Brain microvascular endothelial cell (primary cell): Measurements from ENCODE around the gene PRKN.
A peak's percentile ranks its signal among the peaks of the same experiment; 100 is the strongest.

Source experiments
- DNase-seq: peaks from one replicate; pipeline ENCODE4 v3.0.0-alpha.2; 2020
- H3K27ac ChIP-seq: fragments of 250-450 bp; sonication (Bioruptor Pico); 2 replicates; pipeline ENCODE4 v1.5.1; 2020; ENCODE audit warnings: mild to moderate bottlenecking, moderate library complexity
- H3K27me3 ChIP-seq: fragments of 250-450 bp; sonication (Bioruptor Pico); replicated peaks from 2 replicates; pipeline ENCODE4 v1.5.1; 2020; ENCODE audit warnings: mild to moderate bottlenecking
- H3K36me3 ChIP-seq: fragments of 250-450 bp; sonication (Bioruptor Pico); replicated peaks from 2 replicates; pipeline ENCODE4 v1.5.1; 2020; ENCODE audit warnings: mild to moderate bottlenecking
- H3K4me3 ChIP-seq: 2 replicates; pipeline ENCODE4 v1.5.1; 2011; ENCODE audit warnings: low read depth, mild to moderate bottlenecking, control low read depth, low read length, moderate library complexity
- in situ Hi-C: cut with HindIII; loops from 2 replicates; pipeline ENCODE4 v1.10.0; 2017; ENCODE audit warnings: low sequenced_read_pairs, low pct_ligation_motif_present
- TF ChIP-seq, protein P1 (sequence below): IDR thresholded peaks from 2 replicates; pipeline ENCODE4 v1.5.1; 2011; ENCODE audit warnings: low read depth, mild to moderate bottlenecking, moderate library complexity, low read length, control low read depth, inconsistent platforms; ENCODE audit errors: missing control alignments

Gene PRKN

DNA sequence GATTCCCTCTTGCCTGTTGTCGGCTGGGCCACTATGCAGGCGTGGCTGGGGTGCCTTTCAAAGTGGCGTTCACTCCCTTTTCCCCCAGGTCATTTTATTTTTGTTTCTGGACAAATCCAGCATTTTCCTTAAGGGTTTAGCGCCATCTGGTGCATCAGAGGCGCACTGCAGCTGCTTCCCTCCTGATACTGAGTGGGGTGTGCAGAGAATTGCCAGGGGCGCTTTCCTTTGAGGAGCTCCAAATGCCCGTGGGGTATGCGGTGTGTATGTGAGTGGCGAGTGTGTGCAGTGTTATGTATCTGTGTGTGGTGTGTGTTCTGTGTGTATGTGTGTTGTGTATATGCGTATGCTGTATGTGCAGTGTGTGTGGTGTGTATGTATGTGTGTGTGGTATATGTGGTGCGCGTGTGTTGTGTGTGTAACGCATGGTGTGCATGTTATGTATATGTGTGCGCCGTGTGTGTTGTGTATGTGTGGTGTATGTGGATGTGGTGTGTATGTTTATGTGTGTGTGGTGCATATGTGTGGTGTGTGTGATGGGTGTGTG is 1353.6 kb downstream of the PRKN start:
- in situ Hi-C loops: loop anchor here (25.0 kb wide), 1 partner anchor 412 kb away; no protein-coding TSS in a partner anchor
- TF ChIP-seq, protein P1, sequence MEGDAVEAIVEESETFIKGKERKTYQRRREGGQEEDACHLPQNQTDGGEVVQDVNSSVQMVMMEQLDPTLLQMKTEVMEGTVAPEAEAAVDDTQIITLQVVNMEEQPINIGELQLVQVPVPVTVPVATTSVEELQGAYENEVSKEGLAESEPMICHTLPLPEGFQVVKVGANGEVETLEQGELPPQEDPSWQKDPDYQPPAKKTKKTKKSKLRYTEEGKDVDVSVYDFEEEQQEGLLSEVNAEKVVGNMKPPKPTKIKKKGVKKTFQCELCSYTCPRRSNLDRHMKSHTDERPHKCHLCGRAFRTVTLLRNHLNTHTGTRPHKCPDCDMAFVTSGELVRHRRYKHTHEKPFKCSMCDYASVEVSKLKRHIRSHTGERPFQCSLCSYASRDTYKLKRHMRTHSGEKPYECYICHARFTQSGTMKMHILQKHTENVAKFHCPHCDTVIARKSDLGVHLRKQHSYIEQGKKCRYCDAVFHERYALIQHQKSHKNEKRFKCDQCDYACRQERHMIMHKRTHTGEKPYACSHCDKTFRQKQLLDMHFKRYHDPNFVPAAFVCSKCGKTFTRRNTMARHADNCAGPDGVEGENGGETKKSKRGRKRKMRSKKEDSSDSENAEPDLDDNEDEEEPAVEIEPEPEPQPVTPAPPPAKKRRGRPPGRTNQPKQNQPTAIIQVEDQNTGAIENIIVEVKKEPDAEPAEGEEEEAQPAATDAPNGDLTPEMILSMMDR: peak; percentile 97
- Histone ChIP-seq H3K27me3 (no peaks in the 10 kb centered on the region), H3K4me3 (no peak overlapping the region), H3K36me3 (no peaks in the 10 kb centered on the region), H3K27ac (no peak overlapping the region)
- peak; percentile 53 for DNase-seq

GRCh38 chr6:161372422-161372793 is 1355.2 kb downstream of the PRKN start:
- Histone ChIP-seq H3K27me3 (no peaks in the 10 kb centered on the region), H3K4me3 (no peak overlapping the region), H3K27ac (no peak overlapping the region), H3K36me3 (no peaks in the 10 kb centered on the region)
- in situ Hi-C loops: loop anchor here (25.0 kb wide), 1 partner anchor 410 kb away; no protein-coding TSS in a partner anchor
- DNase-seq: no peak
- TF ChIP-seq, protein P1: no peak

- TF ChIP-seq, protein P1: peak; percentile 97
- Histone ChIP-seq H3K36me3 (no peaks in the 10 kb centered on the region), H3K27me3 (no peaks in the 10 kb centered on the region), H3K27ac (no peak overlapping the region), H3K4me3 (no peak overlapping the region)
- DNase-seq: peak; percentile 71
- in situ Hi-C loops: loop anchor here (25.0 kb wide), 1 partner anchor 409 kb away; no protein-coding TSS in a partner anchor
These were observed 1356.7 kb downstream of the PRKN start for GRCh38 chr6:161370880-161371279.

DNA sequence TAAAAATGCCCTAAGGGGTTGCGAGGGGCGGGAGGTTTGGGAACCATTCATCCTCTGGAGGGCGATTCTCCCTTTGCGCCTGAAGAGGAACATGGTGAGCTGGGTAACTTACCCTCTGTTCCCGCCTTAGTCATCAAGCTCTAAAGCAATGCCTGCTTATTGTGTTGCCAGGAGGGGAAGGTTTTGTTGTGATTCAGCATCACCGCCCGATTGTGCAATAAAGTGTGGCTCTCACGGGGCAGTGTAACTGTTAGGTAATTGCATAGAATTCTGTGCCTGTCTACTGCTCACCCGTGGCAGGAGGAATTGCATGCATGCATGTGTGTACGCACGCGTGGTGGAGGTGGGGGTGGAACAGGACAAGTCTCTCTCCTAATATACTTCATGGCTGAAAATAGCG is 1358.2 kb downstream of the PRKN start:
- Histone ChIP-seq H3K27ac (peak overlapping the region; percentile 31), H3K27me3 (no peaks in the 10 kb centered on the region), H3K4me3 (no peak overlapping the region), H3K36me3 (no peaks in the 10 kb centered on the region)
- DNase-seq: peak; percentile 93
- TF ChIP-seq, protein P1: peak; percentile 30
- in situ Hi-C loops: loop anchor here (25.0 kb wide), 1 partner anchor 407 kb away; no protein-coding TSS in a partner anchor

DNA sequence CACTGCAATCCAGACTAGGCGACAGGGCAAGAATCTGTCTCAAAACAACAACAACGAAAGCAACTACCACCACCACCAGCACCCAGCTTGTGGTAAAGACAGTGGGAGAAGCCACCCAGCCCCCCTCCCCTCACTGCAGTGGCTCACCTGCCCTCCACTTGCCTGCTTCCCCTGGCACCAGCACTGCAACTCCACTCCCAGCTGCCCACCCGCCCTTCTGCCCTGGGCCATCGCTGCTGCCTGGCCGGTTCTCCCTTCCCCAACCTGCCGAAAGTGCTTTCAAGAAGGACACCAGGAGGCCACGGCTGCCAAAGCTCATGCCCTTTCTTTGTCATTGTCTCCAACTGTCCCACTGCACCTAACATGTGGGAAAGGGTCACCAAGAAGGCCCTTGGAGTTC is 1359.1 kb downstream of the PRKN start:
- no peak overlapping the region for H3K27ac ChIP-seq
- H3K4me3 ChIP-seq: no peak overlapping the region
- no peaks in the 10 kb centered on the region for H3K27me3 ChIP-seq
- no peaks in the 10 kb centered on the region for H3K36me3 ChIP-seq
- in situ Hi-C loops: loop anchor here (25.0 kb wide), 1 partner anchor 406 kb away; no protein-coding TSS in a partner anchor
- TF ChIP-seq, protein P1: no peak
- DNase-seq: no peak

DNA sequence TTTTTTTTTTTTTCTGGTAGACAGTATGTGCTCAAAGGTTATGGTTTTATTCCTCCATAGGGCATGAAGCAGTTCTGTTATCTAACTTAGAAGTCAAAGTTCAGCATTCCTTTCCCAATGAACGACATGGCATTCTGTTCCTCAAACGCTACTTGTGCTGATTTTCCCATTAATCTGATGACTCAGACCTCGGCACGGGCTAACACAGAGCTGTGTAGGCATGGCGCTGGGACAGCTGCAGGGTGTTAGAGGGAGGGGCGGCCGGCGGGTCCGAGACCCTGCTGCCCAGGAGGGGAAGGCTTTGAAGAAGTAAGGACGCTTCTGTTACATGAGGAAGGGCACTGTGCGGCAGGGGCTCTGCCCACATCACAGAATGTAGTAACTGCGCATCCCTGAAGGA is 1360.1 kb downstream of the PRKN start:
- H3K27me3 ChIP-seq: no peaks in the 10 kb centered on the region
- no peak overlapping the region for H3K27ac ChIP-seq
- no peak overlapping the region for H3K4me3 ChIP-seq
- DNase-seq: no peak
- in situ Hi-C loops: loop anchor here (25.0 kb wide), 1 partner anchor 405 kb away; no protein-coding TSS in a partner anchor
- H3K36me3 ChIP-seq: no peaks in the 10 kb centered on the region
- TF ChIP-seq, protein P1: no peak
